MM.1S (cell line): Measurements from ENCODE around the gene FAT2.

Experiments
- DNase-seq: peaks from one replicate; pipeline ENCODE4 v3.0.0-alpha.2; 2015
- H2AFZ ChIP-seq: fragments of 300-600 bp; sonication (generic); 2 replicates; pipeline ENCODE4 v1.6.0; 2016; ENCODE audit warnings: antibody characterized with exemption, low read length
- H3F3A ChIP-seq: fragments of 300-600 bp; sonication (generic); 2 replicates; pipeline ENCODE4 v1.6.1; 2016; ENCODE audit warnings: mild to moderate bottlenecking, antibody characterized with exemption, low read length, moderate library complexity, mixed read lengths; ENCODE audit not compliant: insufficient read depth
- H3K27ac ChIP-seq: fragments of 300-600 bp; sonication (generic); 2 replicates; pipeline ENCODE4 v1.5.1; 2016; ENCODE audit warnings: mild to moderate bottlenecking, low read length
- H3K27me3 ChIP-seq: fragments of 300-600 bp; sonication (generic); replicated peaks from 2 replicates; pipeline ENCODE4 v1.6.0; 2016; ENCODE audit warnings: low read length; ENCODE audit not compliant: insufficient read depth
- H3K36me3 ChIP-seq: fragments of 300-600 bp; sonication (generic); replicated peaks from 2 replicates; pipeline ENCODE4 v1.6.1; 2016; ENCODE audit warnings: mild to moderate bottlenecking, low read length, mixed read lengths; ENCODE audit not compliant: insufficient read depth
- H3K4me1 ChIP-seq: fragments of 300-600 bp; sonication (generic); 2 replicates; pipeline ENCODE4 v1.6.1; 2016; ENCODE audit warnings: low read length, mixed read lengths
- H3K4me2 ChIP-seq: fragments of 300-600 bp; sonication (generic); 2 replicates; pipeline ENCODE4 v1.6.0; 2016; ENCODE audit warnings: low read depth, low read length
- H3K4me3 ChIP-seq: fragments of 300-600 bp; sonication (generic); 2 replicates; pipeline ENCODE4 v1.5.1; 2016; ENCODE audit warnings: low read length, mixed read lengths
- H3K79me2 ChIP-seq: fragments of 300-600 bp; sonication (generic); 2 replicates; pipeline ENCODE4 v1.6.1; 2016; ENCODE audit warnings: mixed run types, low read length, mixed read lengths
- H3K9ac ChIP-seq: fragments of 300-600 bp; sonication (generic); 2 replicates; pipeline ENCODE4 v1.6.1; 2016; ENCODE audit warnings: low read length, mixed read lengths
- H3K9me2 ChIP-seq: fragments of 300-600 bp; sonication (generic); replicated peaks from 2 replicates; pipeline ENCODE4 v1.6.1; 2016; ENCODE audit warnings: mild to moderate bottlenecking, low read length, mixed read lengths; ENCODE audit not compliant: insufficient read depth
- H3K9me3 ChIP-seq: fragments of 300-600 bp; sonication (generic); replicated peaks from 2 replicates; pipeline ENCODE4 v1.6.1; 2016; ENCODE audit warnings: mild to moderate bottlenecking, low read length, mixed read lengths; ENCODE audit not compliant: insufficient read depth
- H4K20me1 ChIP-seq: fragments of 300-600 bp; sonication (generic); 2 replicates; pipeline ENCODE4 v1.6.1; 2016; ENCODE audit warnings: mild to moderate bottlenecking, low read length, moderate library complexity, mixed read lengths; ENCODE audit not compliant: insufficient read depth
- CTCF ChIP-seq: fragments of 300-600 bp; sonication (generic); IDR thresholded peaks from 2 replicates; pipeline ENCODE4 v1.5.1; 2016; ENCODE audit warnings: antibody characterized with exemption, low read length, mixed read lengths
- EZH2 ChIP-seq: fragments of 300-600 bp; sonication (generic); optimal IDR thresholded peaks from 2 replicates; pipeline ENCODE3; 2017; ENCODE audit warnings: low read depth, mild to moderate bottlenecking, antibody characterized with exemption, low read length, mixed read lengths
- EZH2phosphoT487 ChIP-seq: fragments of 300-600 bp; sonication (generic); IDR thresholded peaks from 2 replicates; pipeline ENCODE4 v1.6.1; 2018; ENCODE audit warnings: antibody characterized with exemption, low read length

Gene FAT2

GRCh38 chr5:151625285-151625684 is 34.2 kb upstream of the FAT2 start:
- no peaks in the 10 kb centered on the region for H3K4me1 ChIP-seq
- no peak overlapping the region for H3K9ac ChIP-seq
- H3K36me3 ChIP-seq, result no peaks in the 10 kb centered on the region
- H3K9me2 ChIP-seq, result no peaks in the 10 kb centered on the region
- no peak for TF ChIP-seq CTCF
- no peak overlapping the region for H2AFZ ChIP-seq
- H4K20me1 ChIP-seq, result no peaks in the 10 kb centered on the region
- no peaks in the 10 kb centered on the region for H3K27me3 ChIP-seq
- no peaks in the 10 kb centered on the region for H3K79me2 ChIP-seq
- no peak for DNase-seq
- H3F3A ChIP-seq, result no peaks in the 10 kb centered on the region
- no peak overlapping the region for H3K4me2 ChIP-seq
- H3K27ac ChIP-seq, result no peak overlapping the region
- no peaks in the 10 kb centered on the region for H3K9me3 ChIP-seq
- H3K4me3 ChIP-seq, result no peak overlapping the region

GRCh38 chr5:151624476-151624875 is 33.3 kb upstream of the FAT2 start:
- DNase-seq, result no peak

GRCh38 chr5:151622367-151623088 is 31.4 kb upstream of the FAT2 start:
- no peak overlapping the region for H3K4me2 ChIP-seq
- H3K27ac ChIP-seq, result no peak overlapping the region
- no peaks in the 10 kb centered on the region for H3K4me1 ChIP-seq
- DNase-seq, result no peak
- H3F3A ChIP-seq, result no peaks in the 10 kb centered on the region
- no peaks in the 10 kb centered on the region for H3K27me3 ChIP-seq
- H3K9me3 ChIP-seq, result no peaks in the 10 kb centered on the region
- H4K20me1 ChIP-seq, result no peaks in the 10 kb centered on the region
- TF ChIP-seq EZH2phosphoT487 (no peak), EZH2 (no peak), CTCF (no peak)
- no peaks in the 10 kb centered on the region for H3K9me2 ChIP-seq
- no peak overlapping the region for H3K9ac ChIP-seq
- H3K4me3 ChIP-seq, result no peak overlapping the region
- H3K79me2 ChIP-seq, result no peaks in the 10 kb centered on the region
- no peak overlapping the region for H2AFZ ChIP-seq
- H3K36me3 ChIP-seq, result no peaks in the 10 kb centered on the region

More at GRCh38 chr5:151624476-151624875, 33.3 kb upstream of the FAT2 start:
- TF ChIP-seq EZH2phosphoT487 (no peak), EZH2 (no peak), CTCF (no peak)
- H3K4me1 ChIP-seq, result no peaks in the 10 kb centered on the region
- H3K27me3 ChIP-seq, result no peaks in the 10 kb centered on the region
- H3K9me3 ChIP-seq, result no peaks in the 10 kb centered on the region
- H3K27ac ChIP-seq, result no peak overlapping the region
- H3F3A ChIP-seq, result no peaks in the 10 kb centered on the region
- H3K9me2 ChIP-seq, result no peaks in the 10 kb centered on the region
- H3K4me2 ChIP-seq, result no peak overlapping the region
- H3K4me3 ChIP-seq, result no peak overlapping the region
- no peaks in the 10 kb centered on the region for H3K36me3 ChIP-seq
- no peak overlapping the region for H3K9ac ChIP-seq
- H3K79me2 ChIP-seq, result no peaks in the 10 kb centered on the region
- no peaks in the 10 kb centered on the region for H4K20me1 ChIP-seq
- H2AFZ ChIP-seq, result no peak overlapping the region
